GM12892 (cell line): ENCODE data around the gene INPP4A.

Source experiments
- POLR2A ChIP-seq: IDR thresholded peaks from 2 replicates; pipeline ENCODE4 v1.6.1; 2011; ENCODE audit warnings: low read depth, low read length, control low read depth
- TAF1 ChIP-seq: IDR thresholded peaks from 2 replicates; pipeline ENCODE4 v1.6.1; 2011; ENCODE audit warnings: low read depth, mild to moderate bottlenecking, control low read depth, low read length, borderline replicate concordance

- TF ChIP-seq POLR2A (no peak), TAF1 (no peak)
Observed at GRCh38 chr2:98572676-98573075, 128.0 kb downstream of the INPP4A start.
